Esophagus squamous epithelium (tissue), 4 donors: ENCODE data around the gene NHEJ1.

Experiments used
- CTCF ChIP-seq, 6 experiments: fragments of 450-650 bp in 4 of 6; fragments of 200-600 bp in 2 of 6; sonication (generic) in 2 of 6; IDR thresholded peaks; one replicate each; pipeline ENCODE4 v1.5.1; 2016 to 2019; ENCODE audit warnings: antibody characterized with exemption in 6 of 6, mild to moderate bottlenecking in 4 of 6, moderate library complexity in 4 of 6
- POLR2A ChIP-seq, 4 donors: fragments of 450-650 bp; IDR thresholded peaks; one replicate each; pipeline ENCODE4 v1.6.1; 2017; ENCODE audit warnings: antibody characterized with exemption in 4 of 4, mild to moderate bottlenecking in 4 of 4, moderate library complexity in 3 of 4

- TF ChIP-seq CTCF (IDR thresholded peaks at IDR 0.05) (no peak), POLR2A (IDR thresholded peaks at IDR 0.05) (no peak)
Observed at GRCh38 chr2:219128396-219128795, 32.2 kb downstream of the NHEJ1 start.
